SK-N-SH treated with all-trans-retinoic acid at 6 μM for 48 hours (cell line): ENCODE results near the gene ZNF496.

Source experiments
- BACH2 ChIP-seq: fragments of 250-450 bp; sonication (Bioruptor Pico); IDR thresholded peaks from 2 replicates; pipeline ENCODE4 v1.9.0; 2021; ENCODE audit warnings: mild to moderate bottlenecking, borderline replicate concordance
- ESRRG ChIP-seq: fragments of 250-450 bp; sonication (Bioruptor Pico); IDR thresholded peaks from 2 replicates; pipeline ENCODE4 v1.6.1; 2021; ENCODE audit warnings: mild to moderate bottlenecking
- OSR1 ChIP-seq: fragments of 250-450 bp; sonication (Bioruptor Pico); IDR thresholded peaks from 2 replicates; pipeline ENCODE4 v1.8.0; 2022; ENCODE audit warnings: moderate library complexity, mild to moderate bottlenecking, inconsistent platforms
- PATZ1 ChIP-seq: fragments of 250-450 bp; sonication (Bioruptor Pico); IDR thresholded peaks from 2 replicates; pipeline ENCODE4 v1.8.0; 2020; ENCODE audit warnings: mild to moderate bottlenecking, moderate library complexity, borderline replicate concordance
- POU6F1 ChIP-seq: fragments of 250-450 bp; sonication (Bioruptor Pico); IDR thresholded peaks from 2 replicates; pipeline ENCODE4 v1.8.0; 2021; ENCODE audit warnings: low read depth, mild to moderate bottlenecking, moderate library complexity, borderline replicate concordance
- RARB ChIP-seq: fragments of 250-450 bp; sonication (Bioruptor Pico); IDR thresholded peaks from 2 replicates; pipeline ENCODE4 v1.8.0; 2021; ENCODE audit warnings: mild to moderate bottlenecking, moderate library complexity
- TCF4 ChIP-seq: fragments of 250-450 bp; sonication (Bioruptor Pico); IDR thresholded peaks from 2 replicates; pipeline ENCODE4 v1.8.0; 2021; ENCODE audit warnings: mild to moderate bottlenecking, moderate library complexity, borderline replicate concordance
- TOX ChIP-seq: fragments of 250-450 bp; sonication (Bioruptor Pico); IDR thresholded peaks from 2 replicates; pipeline ENCODE4 v1.8.0; 2021; ENCODE audit warnings: mild to moderate bottlenecking, moderate library complexity, borderline replicate concordance
- TSHZ2 ChIP-seq: fragments of 250-450 bp; sonication (Bioruptor Pico); IDR thresholded peaks from 2 replicates; pipeline ENCODE4 v1.5.0; 2020; ENCODE audit warnings: mild to moderate bottlenecking, moderate library complexity
- ZC3H10 ChIP-seq: fragments of 250-450 bp; sonication (Bioruptor Pico); IDR thresholded peaks from 2 replicates; pipeline ENCODE4 v1.5.1; 2021; ENCODE audit warnings: mild to moderate bottlenecking, moderate library complexity

- no peak for TF ChIP-seq ZC3H10
- TF ChIP-seq RARB (CRISPR knock-in tag), result no peak
- no peak for TF ChIP-seq BACH2
- TF ChIP-seq TSHZ2 (CRISPR knock-in tag), result no peak
- TF ChIP-seq ESRRG, result no peak
- TF ChIP-seq PATZ1 (CRISPR knock-in tag), result no peak
- no peak for TF ChIP-seq TOX (CRISPR knock-in tag)
- no peak for TF ChIP-seq TCF4 (CRISPR knock-in tag)
- TF ChIP-seq POU6F1 (CRISPR knock-in tag), result no peak
- no peak for TF ChIP-seq OSR1 (CRISPR knock-in tag)
Observed at GRCh38 chr1:247316590-247317197, 15.0 kb downstream of the ZNF496 start.
